Neural cell (in vitro differentiated cells): Measurements from ENCODE around the gene GCDH.

Source experiments
- CTCF ChIP-seq: fragments of 450-650 bp; IDR thresholded peaks from 2 replicates; pipeline ENCODE4 v1.5.1; 2014; ENCODE audit warnings: antibody characterized with exemption, mild to moderate bottlenecking, moderate library complexity; ENCODE audit not compliant: poor library complexity, severe bottlenecking
- EZH2 ChIP-seq: fragments of 200-600, 300-800 bp; shearing (Covaris generic), sonication (generic); IDR thresholded peaks from 2 replicates; pipeline ENCODE4 v1.6.1; 2014; ENCODE audit warnings: antibody characterized with exemption, low read length, borderline replicate concordance, mild to moderate bottlenecking; ENCODE audit not compliant: insufficient read depth, poor library complexity, severe bottlenecking
- POLR2AphosphoS5 ChIP-seq: IDR thresholded peaks from 2 replicates; pipeline ENCODE4 v1.6.1; 2012

GRCh38 chr19:12856653-12857052, 34.3 kb upstream of the GCDH start:
- TF ChIP-seq CTCF (no peak), EZH2 (no peak), POLR2AphosphoS5 (no peak)
